GM12801 (cell line): Measurements from ENCODE around the gene CYB561D2.

Experiments
- TF ChIP-seq, protein P1 (sequence below): IDR thresholded peaks from one replicate; pipeline ENCODE4 v1.5.1; 2011; ENCODE audit warnings: control low read depth; ENCODE audit not compliant: insufficient read length; ENCODE audit errors: extremely low read depth

Gene CYB561D2

DNA sequence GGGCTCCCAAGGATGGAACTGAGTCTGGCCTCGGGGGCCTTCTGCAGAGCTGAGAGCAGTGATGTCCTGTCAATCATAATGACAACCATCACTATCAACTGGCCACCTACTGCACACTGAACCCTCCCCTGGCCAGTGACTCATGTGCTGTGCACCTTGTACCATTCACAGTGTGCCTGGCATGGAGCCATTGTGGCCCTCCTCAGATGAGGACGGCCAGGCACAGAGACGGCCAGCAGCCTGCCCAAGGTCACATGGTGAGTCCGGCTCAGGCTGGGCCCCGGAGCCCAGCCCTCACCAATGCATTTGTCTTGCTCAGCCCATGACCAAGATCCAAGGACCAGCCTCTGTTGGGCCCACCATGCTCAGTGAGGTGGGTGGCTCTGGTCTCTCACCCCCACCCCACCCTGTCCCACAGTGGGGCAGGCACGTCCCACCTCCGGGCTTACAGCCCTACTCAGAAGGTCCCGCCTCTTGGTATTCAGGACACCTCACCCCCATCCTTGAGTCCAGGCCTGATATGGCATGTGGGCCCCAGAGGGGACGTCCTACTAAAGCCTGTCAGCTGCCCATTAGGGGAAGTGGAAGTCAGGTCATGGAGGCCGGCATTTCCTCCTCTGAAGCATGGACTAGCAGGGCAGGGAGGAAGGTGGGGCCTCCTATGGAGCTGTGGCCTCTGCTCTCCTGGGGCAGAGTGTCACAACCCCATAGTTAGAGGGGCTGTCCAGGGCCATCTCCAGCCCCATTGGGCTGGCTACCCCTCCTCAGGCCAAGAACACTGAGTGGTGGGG, 44.6 kb downstream of the CYB561D2 start:
- TF ChIP-seq, protein P1, sequence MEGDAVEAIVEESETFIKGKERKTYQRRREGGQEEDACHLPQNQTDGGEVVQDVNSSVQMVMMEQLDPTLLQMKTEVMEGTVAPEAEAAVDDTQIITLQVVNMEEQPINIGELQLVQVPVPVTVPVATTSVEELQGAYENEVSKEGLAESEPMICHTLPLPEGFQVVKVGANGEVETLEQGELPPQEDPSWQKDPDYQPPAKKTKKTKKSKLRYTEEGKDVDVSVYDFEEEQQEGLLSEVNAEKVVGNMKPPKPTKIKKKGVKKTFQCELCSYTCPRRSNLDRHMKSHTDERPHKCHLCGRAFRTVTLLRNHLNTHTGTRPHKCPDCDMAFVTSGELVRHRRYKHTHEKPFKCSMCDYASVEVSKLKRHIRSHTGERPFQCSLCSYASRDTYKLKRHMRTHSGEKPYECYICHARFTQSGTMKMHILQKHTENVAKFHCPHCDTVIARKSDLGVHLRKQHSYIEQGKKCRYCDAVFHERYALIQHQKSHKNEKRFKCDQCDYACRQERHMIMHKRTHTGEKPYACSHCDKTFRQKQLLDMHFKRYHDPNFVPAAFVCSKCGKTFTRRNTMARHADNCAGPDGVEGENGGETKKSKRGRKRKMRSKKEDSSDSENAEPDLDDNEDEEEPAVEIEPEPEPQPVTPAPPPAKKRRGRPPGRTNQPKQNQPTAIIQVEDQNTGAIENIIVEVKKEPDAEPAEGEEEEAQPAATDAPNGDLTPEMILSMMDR, result no peak

GRCh38 chr3:50396502-50396901, 45.8 kb downstream of the CYB561D2 start:
- TF ChIP-seq, protein P1, result no peak

GRCh38 chr3:50401978-50402595, 51.4 kb downstream of the CYB561D2 start:
- TF ChIP-seq, protein P1, result no peak
